A549 (cell line): ENCODE measurements around the gene MIA2. TPM values are rescaled to one million over a fixed set of nuclear protein-coding genes. Genes with fewer than 3 reads are reported as not detected.
"Not testable (repeated sequence)": the region's sequence is repeated elsewhere in the genome, so short reads cannot be mapped to it uniquely, and the experiment has no call there.

Experiments used
- ATAC-seq, 2 experiments: fragments of 200-7000 bp in 1 of 2; fragments of >200 bp in 1 of 2; cut with Nextera tagmentation in 1 of 2; cut with Tn5 transposase in 1 of 2; 3 replicates each; pipeline versions ENCODE4 v1.8.0 to v1.9.1; 2018 to 2020; ENCODE audit warnings: mild to moderate bottlenecking in 1 of 2, moderate library complexity in 1 of 2
- CTCF ChIA-PET: fragments of 300-600 bp; sonication (Branson Sonifier 250); formaldehyde crosslinking; extraction: SDS; loops from one replicate; lab custom pipeline; 2021; ENCODE audit warnings: antibody characterized with exemption, inconsistent platforms; lab: Yijun Ruan, JAX
- POLR2A ChIA-PET: fragments of 350-600 bp; formaldehyde crosslinking; extraction: SDS; loops from one replicate; lab custom pipeline; 2021; ENCODE audit warnings: antibody characterized with exemption, inconsistent platforms; lab: Yijun Ruan, JAX
- DNase-seq, 2 experiments: peaks; one replicate each; pipeline versions ENCODE4 v3.0.0 to v3.0.0-alpha.2; 2011 to 2016; ENCODE audit warnings: low read depth in 1 of 2, low spot score in 1 of 2
- FAIRE-seq: peaks from 2 replicates; lab custom pipeline; 2011; peaks lifted over from hg19 to GRCh38; lab: Jason Lieb, UNC
- H3K27ac ChIP-seq, 2 experiments: fragments of >200 bp; sonication (Bioruptor Twin); formaldehyde crosslinking; 3 replicates each; pipeline ENCODE4 v1.5.1; 2016 to 2017
- H3K4me1 ChIP-seq: fragments of >200 bp; sonication (Bioruptor Twin); formaldehyde crosslinking; 3 replicates; pipeline ENCODE4 v1.6.1; 2016
- H3K4me2 ChIP-seq: fragments of >200 bp; sonication (Bioruptor Twin); formaldehyde crosslinking; 3 replicates; pipeline ENCODE4 v1.6.1; 2016
- H3K4me3 ChIP-seq: fragments of >200 bp; sonication (Bioruptor Twin); formaldehyde crosslinking; 3 replicates; pipeline ENCODE4 v1.5.1; 2016
- H3K9me3 ChIP-seq: fragments of >200 bp; sonication (Bioruptor Twin); formaldehyde crosslinking; 3 replicates; pipeline ENCODE4 v1.6.1; 2016
- BCL3 ChIP-seq: fragments of >200 bp; sonication (Bioruptor Twin); formaldehyde crosslinking; IDR thresholded peaks from 3 replicates; pipeline ENCODE4 v1.6.1; 2016
- E2F6 ChIP-seq: IDR thresholded peaks from 2 replicates; pipeline ENCODE4 v1.6.1; 2012; ENCODE audit warnings: low read depth, borderline replicate concordance
- EHF ChIP-seq: fragments of 250-450 bp; sonication (Bioruptor Pico); IDR thresholded peaks from 2 replicates; pipeline ENCODE4 v1.5.0; 2020; ENCODE audit warnings: mild to moderate bottlenecking
- ELK1 ChIP-seq: fragments of 150-350 bp; IDR thresholded peaks from 2 replicates; pipeline ENCODE4 v1.6.1; 2014; ENCODE audit warnings: low read depth, mild to moderate bottlenecking, low read length
- EP300 ChIP-seq, 2 experiments: fragments of >200 bp; sonication (Bioruptor Twin); formaldehyde crosslinking; IDR thresholded peaks; 2 replicates in 1 of 2; 3 replicates in 1 of 2; pipeline ENCODE4 v1.6.1; 2016 to 2017
- FOSL2 ChIP-seq, 2 experiments: fragments of 450-650 bp in 1 of 2; fragments of >200 bp in 1 of 2; sonication (Bioruptor Twin) in 1 of 2; formaldehyde crosslinking; IDR thresholded peaks; 2 replicates each; pipeline versions ENCODE4 v1.5.0 to v1.6.1; 2016 to 2020; ENCODE audit warnings: mild to moderate bottlenecking in 1 of 2, moderate library complexity in 1 of 2
- FOXS1 ChIP-seq: fragments of 250-450 bp; sonication (Bioruptor Pico); IDR thresholded peaks from 2 replicates; pipeline ENCODE4 v1.5.0; 2020; ENCODE audit warnings: mild to moderate bottlenecking, moderate library complexity
- GATA3 ChIP-seq: IDR thresholded peaks from 2 replicates; pipeline ENCODE4 v1.6.1; 2012; ENCODE audit warnings: borderline replicate concordance
- HEYL ChIP-seq: fragments of 250-450 bp; sonication (Bioruptor Pico); IDR thresholded peaks from 2 replicates; pipeline ENCODE4 v1.8.0; 2021; ENCODE audit warnings: mild to moderate bottlenecking, moderate library complexity
- HOXB13 ChIP-seq: fragments of 250-450 bp; sonication (Bioruptor Pico); IDR thresholded peaks from 2 replicates; pipeline ENCODE4 v1.5.0; 2020; ENCODE audit warnings: low read depth, mild to moderate bottlenecking, moderate library complexity
- KDM1A ChIP-seq: fragments of 200-600 bp; sonication (generic); IDR thresholded peaks from 2 replicates; pipeline ENCODE4 v1.6.1; 2016; ENCODE audit warnings: low read depth, mild to moderate bottlenecking
- POLR2A ChIP-seq: IDR thresholded peaks from 2 replicates; pipeline ENCODE4 v1.6.1; 2012; ENCODE audit warnings: mild to moderate bottlenecking, low read length
- POLR2AphosphoS2 ChIP-seq: conservative IDR thresholded peaks from 2 replicates; pipeline ENCODE4 v1.6.1; 2012; ENCODE audit warnings: low read length, improper control_type of control experiment, inconsistent platforms
- RARB ChIP-seq: fragments of 250-450 bp; sonication (Bioruptor Pico); IDR thresholded peaks from 2 replicates; pipeline ENCODE4 v1.8.0; 2021; ENCODE audit warnings: mild to moderate bottlenecking, moderate library complexity
- RCOR1 ChIP-seq: fragments of 150-350 bp; IDR thresholded peaks from 2 replicates; pipeline ENCODE4 v1.6.1; 2014; ENCODE audit warnings: antibody characterized with exemption, low read length, low read depth
- RFX5 ChIP-seq: fragments of 450-650 bp; IDR thresholded peaks from 2 replicates; pipeline ENCODE4 v1.7.1; 2014; ENCODE audit warnings: antibody characterized with exemption, mild to moderate bottlenecking, moderate library complexity
- SMC3 ChIP-seq: fragments of >200 bp; sonication (Bioruptor Twin); formaldehyde crosslinking; IDR thresholded peaks from 3 replicates; pipeline ENCODE4 v1.6.1; 2018; ENCODE audit warnings: inconsistent platforms
- SREBF2 ChIP-seq: fragments of 450-650 bp; IDR thresholded peaks from 2 replicates; pipeline ENCODE4 v1.6.1; 2014; ENCODE audit warnings: mild to moderate bottlenecking, moderate library complexity
- TFCP2L1 ChIP-seq: fragments of 250-450 bp; sonication (Bioruptor Pico); IDR thresholded peaks from 2 replicates; pipeline ENCODE4 v1.5.0; 2021; ENCODE audit warnings: mild to moderate bottlenecking
- ZFP36 ChIP-seq: fragments of 450-650 bp; IDR thresholded peaks from 2 replicates; pipeline ENCODE4 v1.6.1; 2014; ENCODE audit warnings: borderline replicate concordance; ENCODE audit not compliant: partially characterized antibody
- WGBS: methylation state at CpG from one replicate; pipeline ENCODE4 v1.1.6; 2017; ENCODE audit errors: missing lambda C conversion rate; 5-methylcytosine and 5-hydroxymethylcytosine counted together
- polyA plus RNA-seq, 4 experiments: library from polyadenylated mRNA; depleted of rRNA in 3 of 4; stranded (reverse); fragments of >200 nt; fragmentation: RNase III in 1 of 4; extraction: RNeasy Plus Mini Kit Qiagen cat#74134 plus additional on column Dnase treatment in 1 of 4; gene quantifications; 2 replicates in 3 of 4; 3 replicates in 1 of 4; pipeline ENCODE4 v1.2.3, GENCODE V29; 2011 to 2017
- TF ChIP-seq, protein P1 (sequence below): fragments of 200-600 bp; sonication (generic); IDR thresholded peaks from 2 replicates; pipeline ENCODE4 v1.6.1; 2016; ENCODE audit warnings: antibody characterized with exemption, mild to moderate bottlenecking, moderate library complexity

Gene MIA2
- polyA plus RNA-seq, 2 of the 4 experiments (the other 2 are of a cell fraction), result 25.4 to 73.9 TPM

DNA sequence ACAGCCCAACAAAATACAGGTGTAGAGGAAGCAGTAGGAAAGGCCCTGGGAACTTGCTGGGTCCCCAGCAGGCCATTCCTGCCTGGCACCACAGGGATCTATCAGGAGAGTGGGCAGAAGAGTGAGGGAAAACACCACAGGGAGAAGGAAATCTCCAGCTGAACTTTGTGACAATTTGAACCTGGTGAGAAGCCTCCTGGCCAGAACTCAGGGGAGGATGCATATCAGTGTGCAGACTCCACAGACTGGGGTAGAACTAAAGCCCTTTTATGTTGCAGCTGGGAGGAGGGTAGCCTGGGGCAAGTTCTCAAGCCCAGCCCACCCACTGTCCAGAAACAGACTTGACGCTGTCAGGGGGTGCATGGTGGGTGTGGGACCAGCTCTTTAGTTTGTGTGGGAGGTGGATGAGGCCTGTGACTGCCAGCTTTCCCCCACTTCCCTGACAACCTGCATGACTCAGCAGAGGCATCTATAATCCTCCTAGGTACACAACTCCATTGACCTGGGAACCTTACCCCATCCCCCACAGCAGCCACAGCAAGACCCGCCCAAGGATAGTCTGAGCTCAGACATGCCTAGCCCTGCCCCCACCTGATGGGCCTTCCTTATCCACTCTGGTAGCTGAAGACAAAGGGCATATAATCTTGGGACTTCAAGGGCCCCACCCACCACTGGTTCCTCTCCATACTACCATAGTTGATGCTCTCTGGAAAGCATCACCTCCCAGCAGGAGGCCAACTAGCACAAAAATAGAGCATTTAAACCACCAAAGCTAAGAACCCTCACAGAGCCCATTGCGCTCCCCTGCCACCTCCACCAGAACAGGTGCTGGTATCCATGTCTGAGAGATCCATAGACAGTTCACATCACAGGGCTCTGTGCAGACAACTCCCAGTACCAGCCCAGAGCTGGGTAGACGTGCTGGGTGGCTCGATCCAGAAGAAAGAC is 29.8 kb upstream of the MIA2 start (continued):
- TF ChIP-seq TFCP2L1 (CRISPR knock-in tag) (no peak), RARB (no peak), RCOR1 (no peak), HEYL (no peak), KDM1A (no peak), POLR2AphosphoS2 (no peak), POLR2A (no peak), EHF (no peak), ELK1 (no peak), ZFP36 (no peak), SMC3 (no peak), GATA3 (no peak), RFX5 (no peak), E2F6 (no peak), FOSL2 (IDR thresholded peaks at IDR 0.05) (no peak), FOSL2 (CRISPR knock-in tag; IDR thresholded peaks at IDR 0.05) (peak; percentile 51), EP300 (IDR thresholded peaks at IDR 0.05) (0 out of 5 replicates have a peak, but pooled peaks of 1 of the 2 experiments have one; percentile 27), FOXS1 (no peak), HOXB13 (CRISPR knock-in tag) (no peak), BCL3 (no peak), SREBF2 (no peak)
- TF ChIP-seq, protein P1, sequence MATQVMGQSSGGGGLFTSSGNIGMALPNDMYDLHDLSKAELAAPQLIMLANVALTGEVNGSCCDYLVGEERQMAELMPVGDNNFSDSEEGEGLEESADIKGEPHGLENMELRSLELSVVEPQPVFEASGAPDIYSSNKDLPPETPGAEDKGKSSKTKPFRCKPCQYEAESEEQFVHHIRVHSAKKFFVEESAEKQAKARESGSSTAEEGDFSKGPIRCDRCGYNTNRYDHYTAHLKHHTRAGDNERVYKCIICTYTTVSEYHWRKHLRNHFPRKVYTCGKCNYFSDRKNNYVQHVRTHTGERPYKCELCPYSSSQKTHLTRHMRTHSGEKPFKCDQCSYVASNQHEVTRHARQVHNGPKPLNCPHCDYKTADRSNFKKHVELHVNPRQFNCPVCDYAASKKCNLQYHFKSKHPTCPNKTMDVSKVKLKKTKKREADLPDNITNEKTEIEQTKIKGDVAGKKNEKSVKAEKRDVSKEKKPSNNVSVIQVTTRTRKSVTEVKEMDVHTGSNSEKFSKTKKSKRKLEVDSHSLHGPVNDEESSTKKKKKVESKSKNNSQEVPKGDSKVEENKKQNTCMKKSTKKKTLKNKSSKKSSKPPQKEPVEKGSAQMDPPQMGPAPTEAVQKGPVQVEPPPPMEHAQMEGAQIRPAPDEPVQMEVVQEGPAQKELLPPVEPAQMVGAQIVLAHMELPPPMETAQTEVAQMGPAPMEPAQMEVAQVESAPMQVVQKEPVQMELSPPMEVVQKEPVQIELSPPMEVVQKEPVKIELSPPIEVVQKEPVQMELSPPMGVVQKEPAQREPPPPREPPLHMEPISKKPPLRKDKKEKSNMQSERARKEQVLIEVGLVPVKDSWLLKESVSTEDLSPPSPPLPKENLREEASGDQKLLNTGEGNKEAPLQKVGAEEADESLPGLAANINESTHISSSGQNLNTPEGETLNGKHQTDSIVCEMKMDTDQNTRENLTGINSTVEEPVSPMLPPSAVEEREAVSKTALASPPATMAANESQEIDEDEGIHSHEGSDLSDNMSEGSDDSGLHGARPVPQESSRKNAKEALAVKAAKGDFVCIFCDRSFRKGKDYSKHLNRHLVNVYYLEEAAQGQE, result no peak
- TF ChIP-seq, all 56 proteins: peak for 6

DNA sequence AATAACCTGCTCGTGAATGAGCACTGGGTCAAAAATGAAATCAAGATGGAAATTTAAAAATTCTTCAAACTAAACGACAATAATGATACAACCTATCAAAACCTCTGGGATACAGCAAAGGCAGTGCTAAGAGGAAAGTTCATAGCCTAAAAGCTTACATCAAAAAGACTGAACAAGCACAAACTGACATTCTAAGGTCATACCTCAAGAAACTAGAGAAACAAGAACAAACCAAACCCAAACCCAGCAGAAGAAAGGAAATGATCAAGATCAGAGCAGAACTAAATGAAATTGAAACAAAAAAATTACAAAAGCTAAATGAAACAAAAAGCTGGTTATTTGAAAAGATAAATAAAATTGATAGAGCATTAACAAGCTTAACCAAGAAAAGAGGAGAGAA is 26.3 kb upstream of the MIA2 start:
- ChIA-PET CTCF (interaction anchor here (1.7 kb wide), 1 partner anchor 24 kb away, joined by 5 read pairs; no protein-coding TSS in a partner anchor), POLR2A (interaction anchor here (1.3 kb wide), 1 partner anchor 37 kb away, joined by 4 read pairs; the partner anchor contains the start of gene TRAPPC6B)
- H3K4me1 ChIP-seq, result peaks cover 28% of the 10 kb centered on the region
- WGBS, result 43% methylated on average over 2 of the region's 2 CpGs
- not testable (repeated sequence) for H3K4me3 ChIP-seq, FAIRE-seq, ATAC-seq, DNase-seq, H3K27ac ChIP-seq, H3K9me3 ChIP-seq, H3K4me2 ChIP-seq
